HepG2 (cell line): ENCODE results near the gene TH. TPM values are rescaled to one million over a fixed set of nuclear protein-coding genes. Genes with fewer than 3 reads are reported as not detected.
A peak's percentile ranks its signal among the peaks of the same experiment; 100 is the strongest.

Experiments
- AKAP8 ChIP-seq: sonication (generic); formaldehyde crosslinking; IDR thresholded peaks from 2 replicates; pipeline ENCODE4 v1.5.1; 2020; ENCODE audit warnings: mild to moderate bottlenecking, missing genetic modification reagents
- CHD2 ChIP-seq: IDR thresholded peaks from 2 replicates; pipeline ENCODE4 v1.6.1; 2011; ENCODE audit warnings: low read depth, low read length, improper control_type of control experiment
- CREBL2 ChIP-seq: sonication (generic); formaldehyde crosslinking; IDR thresholded peaks from 2 replicates; pipeline ENCODE4 v1.8.1; 2023; ENCODE audit warnings: missing genetic modification reagents, mild to moderate bottlenecking, borderline replicate concordance
- HOXA3 ChIP-seq: sonication (generic); formaldehyde crosslinking; IDR thresholded peaks from 2 replicates; pipeline ENCODE4 v1.5.0; 2020; ENCODE audit warnings: missing genetic modification reagents
- ISX ChIP-seq: sonication (generic); formaldehyde crosslinking; conservative IDR thresholded peaks from 2 replicates; pipeline ENCODE4 v1.5.0; 2020; ENCODE audit warnings: missing genetic modification reagents
- JUND ChIP-seq: sonication (generic); formaldehyde crosslinking; IDR thresholded peaks from 2 replicates; pipeline ENCODE4 v1.8.0; 2022; ENCODE audit warnings: mild to moderate bottlenecking, missing genetic modification reagents
- KDM5A ChIP-seq: fragments of 200-600 bp; sonication (generic); IDR thresholded peaks from 2 replicates; pipeline ENCODE4 v1.7.0; 2018; ENCODE audit warnings: antibody characterized with exemption, mild to moderate bottlenecking, low read length, borderline replicate concordance
- KLF16 ChIP-seq, 2 experiments: sonication (generic) in 1 of 2; formaldehyde crosslinking in 1 of 2; IDR thresholded peaks; 2 replicates each; pipeline versions ENCODE4 v1.6.1 to v1.8.0; 2016 to 2023; ENCODE audit warnings: missing genetic modification reagents in 2 of 2, missing compliant biosample characterization in 1 of 2
- MTF2 ChIP-seq: sonication (generic); formaldehyde crosslinking; IDR thresholded peaks from 2 replicates; pipeline ENCODE4 v1.5.0; 2020; ENCODE audit warnings: missing genetic modification reagents, borderline replicate concordance
- MZF1 ChIP-seq: sonication (generic); formaldehyde crosslinking; IDR thresholded peaks from 2 replicates; pipeline ENCODE4 v1.8.1; 2023; ENCODE audit warnings: mild to moderate bottlenecking, missing genetic modification reagents, borderline replicate concordance
- PLRG1 ChIP-seq: fragments of 450-650 bp; conservative IDR thresholded peaks from 2 replicates; pipeline ENCODE4 v1.6.1; 2016
- RFX1 ChIP-seq: fragments of 450-650 bp; IDR thresholded peaks from 2 replicates; pipeline ENCODE4 v1.6.1; 2017
- SRSF9 ChIP-seq: fragments of 200-400 bp; formaldehyde crosslinking; IDR thresholded peaks from 2 replicates; pipeline ENCODE4 v1.6.1; 2018; ENCODE audit warnings: borderline replicate concordance, mild to moderate bottlenecking, low read depth, low read length; ENCODE audit not compliant: insufficient read depth, poor library complexity, severe bottlenecking
- TCF7L2 ChIP-seq: IDR thresholded peaks from 2 replicates; pipeline ENCODE4 v1.6.1; 2011; ENCODE audit warnings: mild to moderate bottlenecking, low read depth, low read length, moderate library complexity
- TEF ChIP-seq: sonication (generic); formaldehyde crosslinking; IDR thresholded peaks from 2 replicates; pipeline ENCODE4 v1.5.0; 2020; ENCODE audit warnings: missing genetic modification reagents
- TOPORS ChIP-seq: sonication (generic); formaldehyde crosslinking; IDR thresholded peaks from 2 replicates; pipeline ENCODE4 v1.8.0; 2023; ENCODE audit warnings: mild to moderate bottlenecking, missing genetic modification reagents
- TRIM24 ChIP-seq: sonication (generic); formaldehyde crosslinking; IDR thresholded peaks from 2 replicates; pipeline ENCODE4 v1.8.0; 2022; ENCODE audit warnings: mild to moderate bottlenecking, missing genetic modification reagents
- U2AF1 ChIP-seq: fragments of 200-400 bp; formaldehyde crosslinking; optimal IDR thresholded peaks from 2 replicates; pipeline ENCODE3; 2017; ENCODE audit warnings: mild to moderate bottlenecking, low read depth, low read length
- ZBTB33 ChIP-seq: sonication (generic); formaldehyde crosslinking; IDR thresholded peaks from 2 replicates; pipeline ENCODE4 v1.4.0; 2020; ENCODE audit warnings: missing genetic modification reagents
- ZBTB44 ChIP-seq: sonication (generic); formaldehyde crosslinking; IDR thresholded peaks from 2 replicates; pipeline ENCODE4 v1.4.0; 2020; ENCODE audit warnings: missing genetic modification reagents
- ZNF382 ChIP-seq: sonication (generic); formaldehyde crosslinking; IDR thresholded peaks from 2 replicates; pipeline ENCODE4 v1.5.0; 2020; ENCODE audit warnings: missing genetic modification reagents, mild to moderate bottlenecking, borderline replicate concordance
- ZNF687 ChIP-seq: sonication (generic); formaldehyde crosslinking; IDR thresholded peaks from 2 replicates; pipeline ENCODE4 v1.5.1; 2020; ENCODE audit warnings: mild to moderate bottlenecking, missing genetic modification reagents, moderate library complexity
- polyA plus RNA-seq, 8 experiments: library from polyadenylated mRNA; depleted of rRNA in 3 of 8; stranded (reverse) in 7 of 8; unstranded in 1 of 8; fragments of >200 nt; fragmentation: Illumina TruSeq in 4 of 8; extraction: Trizol in 4 of 8; gene quantifications; 2 replicates each; pipeline versions ENCODE4 v1.2.1 to v1.2.3, GENCODE V29; 2011 to 2016; ENCODE audit warnings: low read depth in 4 of 8, missing spikeins in 1 of 8, mixed read lengths in 1 of 8; ENCODE audit not compliant: insufficient read depth in 1 of 8
- total RNA-seq, 5 experiments: library from RNA; depleted of rRNA; stranded (reverse); fragments of >200 nt; fragmentation: Illumina TruSeq; extraction: Trizol; gene quantifications; 2 replicates each; pipeline ENCODE4 v1.2.3, GENCODE V29; 2016; ENCODE audit warnings: low read depth in 1 of 5

TH gene
- total and polyA plus RNA-seq, 2 of the 13 experiments (the other 11 are each of a cell fraction or from before 2014, with no cell fraction given): 0.36 TPM; not detected in 1

GRCh38 chr11:2135648-2136201 lies 35.9 kb downstream of the TH start (continued):
- TF ChIP-seq ZNF687 (CRISPR knock-in tag): peak; percentile 60
- peak; percentile 76; the same call in 1 of the 2 replicates for TF ChIP-seq HOXA3 (CRISPR knock-in tag)
- TF ChIP-seq ZNF382 (CRISPR knock-in tag): no peak
- TF ChIP-seq SRSF9: no peak
- no peak for TF ChIP-seq CHD2
- TF ChIP-seq TOPORS: 0 out of 2 replicates have a peak, but pooled peaks have one; percentile 83
- no peak for TF ChIP-seq MZF1 (CRISPR knock-in tag)
- TF ChIP-seq MTF2 (CRISPR knock-in tag): no peak
- no peak for TF ChIP-seq KDM5A
- TF ChIP-seq TEF (CRISPR knock-in tag): no peak
- no peak for TF ChIP-seq U2AF1
- TF ChIP-seq JUND (CRISPR knock-in tag): no peak
- TF ChIP-seq KLF16 (CRISPR knock-in tag; IDR thresholded peaks at IDR 0.05): no peak
- TF ChIP-seq CREBL2 (CRISPR knock-in tag): no peak
- TF ChIP-seq ZBTB33 (CRISPR knock-in tag): peak; percentile 63; the same call in 1 of the 2 replicates
- TF ChIP-seq TCF7L2: no peak
- no peak for TF ChIP-seq ZBTB44 (CRISPR knock-in tag)
- no peak for TF ChIP-seq PLRG1
- peak; percentile 100 for TF ChIP-seq AKAP8 (CRISPR knock-in tag)
- no peak for TF ChIP-seq RFX1
- no peak for TF ChIP-seq TRIM24
- TF ChIP-seq ISX (CRISPR knock-in tag): no peak
